Endothelial cell of umbilical vein (primary cell): ENCODE data around the gene TRABD.

Experiments
- CTCF ChIP-seq, 2 donors: IDR thresholded peaks; 1 replicate in 1 of 2; 2 replicates in 1 of 2; pipeline ENCODE4 v1.5.1; 2011; ENCODE audit warnings: low read length in 2 of 2, mild to moderate bottlenecking in 2 of 2, moderate library complexity in 2 of 2, control low read depth in 1 of 2, inconsistent platforms in 1 of 2, low read depth in 1 of 2; ENCODE audit not compliant: insufficient read depth in 1 of 2; ENCODE audit errors: extremely low read depth in 1 of 2
- EZH2 ChIP-seq: IDR thresholded peaks from 2 replicates; pipeline ENCODE4 v1.6.1; 2012; ENCODE audit warnings: borderline replicate concordance, low read depth, mild to moderate bottlenecking, moderate library complexity, low read length, inconsistent platforms; ENCODE audit not compliant: severe bottlenecking
- MAX ChIP-seq: IDR thresholded peaks from 2 replicates; pipeline ENCODE4 v1.6.1; 2011; ENCODE audit not compliant: insufficient read depth, insufficient read length
- POLR2A ChIP-seq: IDR thresholded peaks from 2 replicates; pipeline ENCODE4 v1.6.1; 2012; ENCODE audit warnings: low read depth, mild to moderate bottlenecking, control low read depth, low read length
- POLR2AphosphoS5 ChIP-seq: IDR thresholded peaks from 2 replicates; pipeline ENCODE4 v1.6.1; 2012; ENCODE audit warnings: low read depth, mild to moderate bottlenecking, control low read depth, low read length, moderate library complexity; ENCODE audit not compliant: insufficient read depth

GRCh38 chr22:50145721-50146438 is 39.8 kb upstream of the TRABD start:
- no peak for TF ChIP-seq POLR2A
- TF ChIP-seq EZH2: no peak
- no peak for TF ChIP-seq POLR2AphosphoS5
- TF ChIP-seq CTCF (IDR thresholded peaks at IDR 0.05; ENCODE audit: extremely low read depth in 1 of 2, insufficient read depth in 1 of 2, low read depth in 1 of 2, low read length in 2 of 2): no peak
- no peak for TF ChIP-seq MAX
